ENCODE data around the gene FKBP1A.

FKBP1A gene

GRCh38 chr20:1331101-1331500, 61.8 kb downstream of the FKBP1A start:
- no peak for DNase-seq

GRCh38 chr20:1330075-1330830, 62.6 kb downstream of the FKBP1A start:
- no peak for DNase-seq

- no peak for DNase-seq
Measured at GRCh38 chr20:1328680-1329330, 64.0 kb downstream of the FKBP1A start, which contains the start of gene SDCBP2. Gene SDCBP2, minus strand, starts transcription at chr20:1329139. Its CDS starts 8,723 bp downstream, at chr20:1320416.

- no peak for DNase-seq
Measured at GRCh38 chr20:1327827-1328679, 64.8 kb downstream of the FKBP1A start.

GRCh38 chr20:1327241-1327653, 65.6 kb downstream of the FKBP1A start:
- DNase-seq = no peak

- no peak for DNase-seq
Measured at GRCh38 chr20:1326031-1326930, 66.6 kb downstream of the FKBP1A start.

- peak; percentile 99 for DNase-seq
Measured at GRCh38 chr20:1325173-1326030, 67.5 kb downstream of the FKBP1A start.

- peak; percentile 67 for DNase-seq
Measured at GRCh38 chr20:1324598-1325172, 68.2 kb downstream of the FKBP1A start.

GRCh38 chr20:1323830-1324597, 68.8 kb downstream of the FKBP1A start:
- DNase-seq = no peak

GRCh38 chr20:1323256-1323655, 69.6 kb downstream of the FKBP1A start:
- DNase-seq = no peak

- no peak for DNase-seq
Measured at GRCh38 chr20:1322511-1323245, 70.2 kb downstream of the FKBP1A start.

GRCh38 chr20:1321654-1321939, 71.3 kb downstream of the FKBP1A start:
- DNase-seq = no peak

GRCh38 chr20:1320902-1321653, 71.8 kb downstream of the FKBP1A start:
- no peak for DNase-seq

- no peak for DNase-seq
Measured at GRCh38 chr20:1320016-1320415, 72.8 kb downstream of the FKBP1A start.

- no peak for DNase-seq
Measured at GRCh38 chr20:1319462-1319861, 73.4 kb downstream of the FKBP1A start.

GRCh38 chr20:1319051-1319450, 73.8 kb downstream of the FKBP1A start:
- DNase-seq = no peak

Measured in activated CD8-positive, alpha-beta memory T cell treated with anti-CD3 and anti-CD28 coated beads, Interleukin-2, amount 50 U/mL, for 4 hours (primary cell).